ENCODE data around the gene ZFY. TPM values are rescaled to one million over a fixed set of nuclear protein-coding genes. Genes with fewer than 3 reads are reported as not detected.

The ZFY gene
- total RNA-seq, 3 donors from 2014 or later (not counting 1 experiment from before 2014, with no cell fraction given): 29.7 to 31.4 TPM; not detected in 1

- no peaks in the 10 kb centered on the region for H3K27me3 ChIP-seq (ENCODE audit: control insufficient read depth, insufficient read depth, low read length)
- H3K9me3 Mint-ChIP-seq: no peaks in the 10 kb centered on the region
- H3K4me3 Mint-ChIP-seq: no peak overlapping the region
- H3K36me3 ChIP-seq (ENCODE audit: control insufficient read depth, insufficient read depth, low read length): no peaks in the 10 kb centered on the region
- no peak overlapping the region for H3K4me3 ChIP-seq (ENCODE audit: low read length)
- ATAC-seq: peak in 1 of 3 donors; percentile 36
- no peaks in the 10 kb centered on the region for H3K9me3 ChIP-seq (ENCODE audit: control insufficient read depth, insufficient read depth, low read length)
- WGBS (ENCODE audit: insufficient coverage): 71% methylated on average over 3 of the region's 3 CpGs
- peaks cover 0 to 13% of the 10 kb centered on the region in 2 donors for H3K4me1 Mint-ChIP-seq
- H3K27ac ChIP-seq (ENCODE audit: low read length): no peak overlapping the region
- no peak for TF ChIP-seq CTCF (IDR thresholded peaks at IDR 0.05)
- intact Hi-C loops (cut with micrococcal nuclease): no loop called here
- peak overlapping the region in 1 of 2 donors; percentile 4 for H3K27ac Mint-ChIP-seq
- H3K27me3 Mint-ChIP-seq (ENCODE audit: low read depth in 2 of 2): no peaks in the 10 kb centered on the region
- no peaks in the 10 kb centered on the region for H3K36me3 Mint-ChIP-seq
- peak in 1 of 2 donors; percentile 17 for DNase-seq
- peaks cover 7% of the 10 kb centered on the region for H3K4me1 ChIP-seq (ENCODE audit: control insufficient read depth, insufficient read depth, low read length)
Observed at GRCh38 chrY:2887955-2888354, 47.2 kb upstream of the ZFY start.

GRCh38 chrY:2893471-2893870 is 41.7 kb upstream of the ZFY start:
- Histone ChIP-seq H3K27ac (ENCODE audit: low read length) (no peak overlapping the region), H3K36me3 (ENCODE audit: control insufficient read depth, insufficient read depth, low read length) (no peaks in the 10 kb centered on the region), H3K4me3 (ENCODE audit: low read length) (no peak overlapping the region), H3K4me1 (ENCODE audit: control insufficient read depth, insufficient read depth, low read length) (no peaks in the 10 kb centered on the region), H3K9me3 (ENCODE audit: control insufficient read depth, insufficient read depth, low read length) (no peaks in the 10 kb centered on the region), H3K27me3 (ENCODE audit: control insufficient read depth, insufficient read depth, low read length) (no peaks in the 10 kb centered on the region)
- Mint-ChIP-seq H3K27me3 (ENCODE audit: low read depth in 2 of 2) (no peaks in the 10 kb centered on the region), H3K4me1 (no peaks in the 10 kb centered on the region), H3K27ac (no peak overlapping the region), H3K36me3 (no peaks in the 10 kb centered on the region), H3K4me3 (no peak overlapping the region), H3K9me3 (no peaks in the 10 kb centered on the region)
- TF ChIP-seq CTCF (IDR thresholded peaks at IDR 0.05): no peak
- DNase-seq (no peak), ATAC-seq (no peak)
- WGBS (ENCODE audit: insufficient coverage): no CpG with 5 or more reads among the region's 1 CpG
- intact Hi-C loops (cut with micrococcal nuclease): no loop called here

GRCh38 chrY:2896050-2896449 is 39.1 kb upstream of the ZFY start:
- ATAC-seq (no peak), DNase-seq (no peak)
- no peaks in the 10 kb centered on the region for H3K27me3 ChIP-seq (ENCODE audit: control insufficient read depth, insufficient read depth, low read length)
- Mint-ChIP-seq H3K4me3 (no peak overlapping the region), H3K9me3 (no peaks in the 10 kb centered on the region), H3K27me3 (ENCODE audit: low read depth in 2 of 2) (no peaks in the 10 kb centered on the region), H3K36me3 (no peaks in the 10 kb centered on the region), H3K27ac (no peak overlapping the region), H3K4me1 (no peaks in the 10 kb centered on the region)
- H3K36me3 ChIP-seq (ENCODE audit: control insufficient read depth, insufficient read depth, low read length): no peaks in the 10 kb centered on the region
- no peaks in the 10 kb centered on the region for H3K4me1 ChIP-seq (ENCODE audit: control insufficient read depth, insufficient read depth, low read length)
- H3K4me3 ChIP-seq (ENCODE audit: low read length): no peak overlapping the region
- 100% methylated on average over 1 of the region's 2 CpGs for WGBS (ENCODE audit: insufficient coverage)
- TF ChIP-seq CTCF (IDR thresholded peaks at IDR 0.05): no peak
- intact Hi-C loops (cut with micrococcal nuclease): no loop called here
- H3K27ac ChIP-seq (ENCODE audit: low read length): no peak overlapping the region
- H3K9me3 ChIP-seq (ENCODE audit: control insufficient read depth, insufficient read depth, low read length): no peaks in the 10 kb centered on the region

GRCh38 chrY:2907356-2907755 is 27.8 kb upstream of the ZFY start:
- no peaks in the 10 kb centered on the region for H3K4me1 ChIP-seq (ENCODE audit: control insufficient read depth, insufficient read depth, low read length)
- no peak for TF ChIP-seq CTCF (IDR thresholded peaks at IDR 0.05)
- intact Hi-C loops (cut with micrococcal nuclease): no loop called here
- Mint-ChIP-seq H3K36me3 (no peaks in the 10 kb centered on the region), H3K4me1 (no peaks in the 10 kb centered on the region), H3K27ac (no peak overlapping the region), H3K4me3 (no peak overlapping the region), H3K27me3 (ENCODE audit: low read depth in 2 of 2) (peaks cover 0 to 4% of the 10 kb centered on the region in 2 donors), H3K9me3 (no peaks in the 10 kb centered on the region)
- ATAC-seq (no peak), DNase-seq (no peak)
- no peak overlapping the region for H3K27ac ChIP-seq (ENCODE audit: low read length)
- no CpG with 5 or more reads among the region's 1 CpG for WGBS (ENCODE audit: insufficient coverage)
- no peak overlapping the region for H3K4me3 ChIP-seq (ENCODE audit: low read length)
- no peaks in the 10 kb centered on the region for H3K9me3 ChIP-seq (ENCODE audit: control insufficient read depth, insufficient read depth, low read length)
- H3K27me3 ChIP-seq (ENCODE audit: control insufficient read depth, insufficient read depth, low read length): no peaks in the 10 kb centered on the region
- H3K36me3 ChIP-seq (ENCODE audit: control insufficient read depth, insufficient read depth, low read length): no peaks in the 10 kb centered on the region

Data from natural killer cell (primary cell).